K562 (cell line): ENCODE measurements around the gene KDM2B. TPM values are rescaled to one million over a fixed set of nuclear protein-coding genes. Genes with fewer than 3 reads are reported as not detected.

Experiments
- ATAC-seq: fragments of 200-7000 bp; cut with Tn5 transposase; 3 replicates; pipeline ENCODE4 v1.9.1; 2020; ENCODE audit warnings: moderate library complexity
- BruUV-seq: library from RNA; stranded (reverse); fragments of 400-500 nt; replicated peaks from 2 replicates; lab custom pipeline; 2021; lab: Mats Ljungman, UMichigan
- CTCF ChIA-PET: fragments of 300-600 bp; formaldehyde crosslinking; extraction: SDS; loops from one replicate; lab custom pipeline; 2021; ENCODE audit warnings: low intra/inter-chr PET ratio; lab: Yijun Ruan, JAX
- POLR2A ChIA-PET: fragments of 300-600, 350-650 bp; sonication (Branson Sonifier 250); formaldehyde crosslinking; extraction: SDS; loops from one replicate; lab custom pipeline; 2021; ENCODE audit warnings: antibody characterized with exemption, inconsistent platforms; lab: Yijun Ruan, JAX
- DNase-seq, 4 experiments: peaks; one replicate each; pipeline versions ENCODE4 v3.0.0 to v3.0.0-alpha.2; 2011 to 2018; ENCODE audit warnings: low spot score in 3 of 4, mixed read lengths in 3 of 4; ENCODE audit errors: extremely low read depth in 1 of 4
- FAIRE-seq: peaks from 2 replicates; lab custom pipeline; 2011; peaks lifted over from hg19 to GRCh38; lab: Jason Lieb, UNC
- H2AFZ ChIP-seq: 2 replicates; pipeline ENCODE4 v1.6.0; 2011; ENCODE audit warnings: low read depth, low read length, control low read depth, inconsistent platforms
- H3K27ac ChIP-seq: fragments of 200-600 bp; 3 replicates; pipeline ENCODE4 v1.8.0; 2011; ENCODE audit warnings: low read depth, mild to moderate bottlenecking, control low read depth, inconsistent platforms, low read length, moderate library complexity, mixed read lengths; ENCODE audit errors: extremely low read depth
- H3K27me3 ChIP-seq, 2 experiments: fragments of 300-600 bp in 1 of 2; 2 replicates in 1 of 2; 3 replicates in 1 of 2; pipeline versions ENCODE4 v1.6.0 to v1.8.0; 2011; ENCODE audit warnings: inconsistent platforms in 2 of 2, low read length in 2 of 2, mild to moderate bottlenecking in 1 of 2, mixed read lengths in 1 of 2, moderate library complexity in 1 of 2; ENCODE audit not compliant: control insufficient read depth in 2 of 2, insufficient read depth in 2 of 2
- H3K36me3 ChIP-seq: fragments of 300-600 bp; 3 replicates; pipeline ENCODE4 v1.8.0; 2011; ENCODE audit warnings: mild to moderate bottlenecking, low read length, inconsistent platforms; ENCODE audit not compliant: control insufficient read depth, insufficient read depth
- H3K4me1 ChIP-seq, 2 experiments: fragments of 200-600 bp in 1 of 2; replicated peaks in 1 of 2; 2 replicates in 1 of 2; 3 replicates in 1 of 2; pipeline versions ENCODE4 v1.5.1 to v1.8.0; 2011; ENCODE audit warnings: inconsistent platforms in 2 of 2, low read length in 2 of 2, mild to moderate bottlenecking in 1 of 2, mixed read lengths in 1 of 2, moderate library complexity in 1 of 2; ENCODE audit not compliant: control insufficient read depth in 2 of 2, insufficient read depth in 2 of 2
- H3K4me2 ChIP-seq: 2 replicates; pipeline ENCODE4 v1.6.1; 2011; ENCODE audit warnings: low read length, control low read depth, inconsistent platforms, mixed read lengths; ENCODE audit not compliant: insufficient read depth
- H3K4me3 ChIP-seq: fragments of 200-600 bp; sonication (generic), shearing (Covaris generic); 2 replicates; pipeline ENCODE4 v1.5.1; 2016; ENCODE audit warnings: control low read depth, inconsistent platforms
- H3K79me2 ChIP-seq: fragments of 200-600 bp; 3 replicates; pipeline ENCODE4 v1.8.0; 2011; ENCODE audit warnings: low read length, inconsistent platforms; ENCODE audit not compliant: control insufficient read depth, insufficient read depth
- H3K9ac ChIP-seq, 2 experiments: 2 replicates each; pipeline versions ENCODE4 v1.6.0 to v1.6.1; 2011; ENCODE audit warnings: low read depth in 2 of 2, low read length in 2 of 2, control low read depth in 1 of 2, inconsistent platforms in 1 of 2, mild to moderate bottlenecking in 1 of 2, mixed read lengths in 1 of 2; ENCODE audit not compliant: insufficient read depth in 1 of 2
- H3K9me1 ChIP-seq: one replicate; pipeline ENCODE4 v1.6.0; 2011; ENCODE audit warnings: inconsistent platforms, mild to moderate bottlenecking, low read length, moderate library complexity; ENCODE audit not compliant: control insufficient read depth, insufficient read depth
- H3K9me3 ChIP-seq: replicated peaks from 2 replicates; pipeline ENCODE4 v1.5.1; 2011; ENCODE audit warnings: low read depth, low read length, inconsistent platforms; ENCODE audit not compliant: control insufficient read depth, insufficient read depth
- H4K20me1 ChIP-seq: replicated peaks from 2 replicates; pipeline ENCODE4 v1.6.1; 2011; ENCODE audit warnings: low read length, inconsistent platforms, mixed read lengths; ENCODE audit not compliant: control insufficient read depth, insufficient read depth
- ARID1B ChIP-seq: fragments of 450-650 bp; IDR thresholded peaks from 2 replicates; pipeline ENCODE4 v1.6.1; 2016; ENCODE audit warnings: antibody characterized with exemption, mild to moderate bottlenecking, inconsistent platforms
- ATF3 ChIP-seq, 2 experiments: fragments of 450-650 bp in 1 of 2; sonication (generic) in 1 of 2; formaldehyde crosslinking in 1 of 2; IDR thresholded peaks in 1 of 2; conservative IDR thresholded peaks in 1 of 2; 2 replicates each; pipeline versions ENCODE4 v1.6.1 to v1.8.1; 2016 to 2023; ENCODE audit warnings: mild to moderate bottlenecking in 2 of 2, moderate library complexity in 2 of 2, inconsistent platforms in 1 of 2, missing genetic modification reagents in 1 of 2
- BRF1 ChIP-seq: IDR thresholded peaks from 3 replicates; pipeline ENCODE4 v1.6.1; 2011; ENCODE audit warnings: borderline replicate concordance, mild to moderate bottlenecking; ENCODE audit not compliant: insufficient read length; ENCODE audit errors: extremely low read depth
- DMBX1 ChIP-seq: fragments of 250-450 bp; sonication (Bioruptor Pico); IDR thresholded peaks from 2 replicates; pipeline ENCODE4 v1.8.0; 2022; ENCODE audit warnings: inconsistent platforms, mild to moderate bottlenecking, moderate library complexity, borderline replicate concordance
- E2F3 ChIP-seq: fragments of 250-450 bp; sonication (Bioruptor Pico); IDR thresholded peaks from 2 replicates; pipeline ENCODE4 v1.4.0; 2020; ENCODE audit warnings: mild to moderate bottlenecking
- HCFC1 ChIP-seq: IDR thresholded peaks from 2 replicates; pipeline ENCODE4 v1.6.1; 2012; ENCODE audit warnings: low read depth, low read length, improper control_type of control experiment
- JUND ChIP-seq, 2 experiments: IDR thresholded peaks; 2 replicates in 1 of 2; 3 replicates in 1 of 2; pipeline ENCODE4 v1.6.1; 2011; ENCODE audit warnings: borderline replicate concordance in 2 of 2, low read depth in 2 of 2, low read length in 2 of 2, improper control_type of control experiment in 1 of 2, missing biosample characterization in 1 of 2, missing genetic modification characterization in 1 of 2, missing genetic modification reagents in 1 of 2
- KDM1A ChIP-seq, 2 experiments: fragments of 450-650 bp; IDR thresholded peaks; 2 replicates each; pipeline ENCODE4 v1.6.1; 2016; ENCODE audit warnings: mild to moderate bottlenecking in 2 of 2
- MEIS2 ChIP-seq: fragments of 450-650 bp; IDR thresholded peaks from 2 replicates; pipeline ENCODE4 v1.6.1; 2014; ENCODE audit warnings: mild to moderate bottlenecking; ENCODE audit not compliant: partially characterized antibody
- PKNOX1 ChIP-seq: fragments of 450-650 bp; IDR thresholded peaks from 2 replicates; pipeline ENCODE4 v1.6.1; 2016
- RAD21 ChIP-seq, 2 experiments: fragments of 250-450 bp in 1 of 2; fragments of 450-650 bp in 1 of 2; sonication (Bioruptor Pico) in 1 of 2; formaldehyde crosslinking in 1 of 2; IDR thresholded peaks in 1 of 2; conservative IDR thresholded peaks in 1 of 2; 2 replicates each; pipeline versions ENCODE4 v1.4.0 to v1.8.0; 2020 to 2022; ENCODE audit warnings: mild to moderate bottlenecking in 2 of 2, moderate library complexity in 1 of 2
- SMARCA4 ChIP-seq: fragments of 450-650 bp; IDR thresholded peaks from 2 replicates; pipeline ENCODE4 v1.6.1; 2016
- SP1 ChIP-seq: sonication (generic); formaldehyde crosslinking; IDR thresholded peaks from 2 replicates; pipeline ENCODE4 v1.8.1; 2022; ENCODE audit warnings: mild to moderate bottlenecking, missing genetic modification reagents
- STAT5A ChIP-seq: IDR thresholded peaks from 2 replicates; pipeline ENCODE4 v1.6.1; 2012; ENCODE audit warnings: low read length, inconsistent platforms, borderline replicate concordance
- SUPT5H ChIP-seq: fragments of 450-650 bp; IDR thresholded peaks from 2 replicates; pipeline ENCODE4 v1.6.1; 2016
- TAL1 ChIP-seq: fragments of 450-650 bp; IDR thresholded peaks from 2 replicates; pipeline ENCODE4 v1.6.1; 2016; ENCODE audit warnings: mild to moderate bottlenecking
- ZBTB17 ChIP-seq: fragments of 450-650 bp; formaldehyde crosslinking; IDR thresholded peaks from 2 replicates; pipeline ENCODE4 v1.4.0; 2020; ENCODE audit warnings: mild to moderate bottlenecking
- ZNF75A ChIP-seq: fragments of 450-650 bp; formaldehyde crosslinking; IDR thresholded peaks from 2 replicates; pipeline ENCODE4 v1.4.0; 2020; ENCODE audit warnings: mild to moderate bottlenecking
- WGBS: fragments of 100-300 bp; shearing (Covaris generic); methylation state at CpG from one replicate; pipeline ENCODE4 v1.1.6; 2016; ENCODE audit warnings: low coverage, mixed read lengths; ENCODE audit not compliant: insufficient coverage; ENCODE audit errors: missing lambda C conversion rate; 5-methylcytosine and 5-hydroxymethylcytosine counted together
- in situ Hi-C: fragments of 300-500 bp; cut with MboI; formaldehyde crosslinking; loops from 4 replicates; pipeline ENCODE4 v1.15.0; 2018; ENCODE audit warnings: inconsistent platforms, mixed read lengths
- intact Hi-C: fragments of 100-400 bp; cut with micrococcal nuclease; formaldehyde crosslinking; loops from 2 replicates; pipeline ENCODE4 v1.14.2; 2022
- polyA plus RNA-seq, 8 experiments: library from polyadenylated mRNA; depleted of rRNA in 4 of 8; stranded (reverse) in 5 of 8; unstranded in 3 of 8; fragments of >200 nt; fragmentation: Nextera tagmentation in 2 of 8; fragmentation: Illumina TruSeq in 1 of 8; extraction: Ambion mirVana in 2 of 8; extraction: Trizol in 1 of 8; gene quantifications; 2 replicates each; pipeline versions ENCODE4 v1.2.1 to v1.2.3, GENCODE V29; 2011 to 2014; ENCODE audit warnings: inconsistent platforms in 1 of 8, missing spikeins in 1 of 8
- total RNA-seq, 7 experiments: library from RNA; depleted of rRNA in 6 of 7; stranded (reverse); fragments of >200 nt in 6 of 7; fragmentation: Illumina TruSeq in 2 of 7; extraction: Trizol in 2 of 7; gene quantifications; 2 replicates each; pipeline versions ENCODE4 v1.2.1 to v1.2.3, GENCODE V29; 2011 to 2021; ENCODE audit warnings: low replicate concordance in 1 of 7

KDM2B gene
- total and polyA plus RNA-seq, 9 of the 15 experiments (the other 6 are each of a cell fraction or from before 2014, with no cell fraction given) = 7.4 to 50.5 (median 22.5) TPM

- TF ChIP-seq TAL1 (no peak), KDM1A (IDR thresholded peaks at IDR 0.05) (no peak), ZBTB17 (CRISPR knock-in tag) (peak; percentile 44; the same call in 1 of the 2 replicates), DMBX1 (CRISPR knock-in tag) (no peak), SUPT5H (0 out of 2 replicates have a peak, but pooled peaks have one; percentile 50), STAT5A (peak; percentile 36; the same call in 1 of the 2 replicates), ZNF75A (CRISPR knock-in tag) (no peak), E2F3 (CRISPR knock-in tag) (peak; percentile 76)
These were observed 45.4 kb upstream of the KDM2B start, which contains the start of gene ORAI1 (continued) for GRCh38 chr12:121626087-121626852.

- H4K20me1 ChIP-seq = no peaks in the 10 kb centered on the region
- WGBS = 39% methylated on average over 8 of the region's 8 CpGs
- no TSS peak for BruUV-seq
- H3K9ac ChIP-seq = peak overlapping the region in 1 of 2 experiments; percentile 61; a peak in 1 of 4 replicates
- no peak overlapping the region for H3K4me3 ChIP-seq
- H3K9me3 ChIP-seq = no peaks in the 10 kb centered on the region
- in situ Hi-C loops (no loop called here), intact Hi-C loops (no loop called here)
- H3K4me1 ChIP-seq = peaks cover 7 to 16% of the 10 kb centered on the region in 2 experiments
- TF ChIP-seq RAD21 (CRISPR knock-in tag; conservative IDR thresholded peaks at IDR 0.05 in 1 of 2, IDR thresholded peaks at IDR 0.05 in 1 of 2) (0 out of 4 replicates have a peak, but pooled peaks of 1 of the 2 experiments have one; percentile 1), BRF1 (no peak), ATF3 (IDR thresholded peaks at IDR 0.05) (peak; percentile 44; the same call in 1 of the 2 replicates), ATF3 (CRISPR knock-in tag; conservative IDR thresholded peaks at IDR 0.05) (no peak), ARID1B (0 out of 2 replicates have a peak, but pooled peaks have one; percentile 19), MEIS2 (peak; percentile 70), SMARCA4 (0 out of 2 replicates have a peak, but pooled peaks have one; percentile 20), HCFC1 (no peak), PKNOX1 (0 out of 2 replicates have a peak, but pooled peaks have one; percentile 26), JUND (IDR thresholded peaks at IDR 0.05; ENCODE audit: borderline replicate concordance, low read depth, low read length) (peak; percentile 34; the same call in 1 of the 2 replicates), JUND (tag; IDR thresholded peaks at IDR 0.05; ENCODE audit: borderline replicate concordance, low read depth, low read length) (no peak), SP1 (no peak)
- no peak overlapping the region for H3K4me2 ChIP-seq
- H2AFZ ChIP-seq = peak overlapping the region; percentile 76
- no peaks in the 10 kb centered on the region for H3K27me3 ChIP-seq
- no peaks in the 10 kb centered on the region for H3K36me3 ChIP-seq
- DNase-seq (peak in 1 of 4 experiments; percentile 23), FAIRE-seq (no peak), ATAC-seq (no peak)
- peak overlapping the region; percentile 44; the same call in 1 of the 3 replicates for H3K27ac ChIP-seq
- no peaks in the 10 kb centered on the region for H3K9me1 ChIP-seq
- H3K79me2 ChIP-seq = no peaks in the 10 kb centered on the region
- CTCF ChIA-PET = no interaction called here
- POLR2A ChIA-PET = interaction anchor here (0.8 to 1.8 kb wide), 3 partner anchors 10 to 19 kb away, joined by 4 to 5 read pairs (median 5); no protein-coding TSS in a partner anchor
These were observed 39.6 kb upstream of the KDM2B start for GRCh38 chr12:121620333-121620891.
